H1 (cell line): ENCODE data around the gene DGAT2L6. TPM values are rescaled to one million over a fixed set of nuclear protein-coding genes. Genes with fewer than 3 reads are reported as not detected.

Experiments
- CTCF ChIA-PET: fragments of 300-600 bp; sonication (Branson Sonifier 250); formaldehyde crosslinking; loops from one replicate; lab custom pipeline; 2021; ENCODE audit not compliant: partially characterized antibody; lab: Charles Lee
- POLR2A ChIA-PET: fragments of 300-600 bp; sonication (Branson Sonifier 250); formaldehyde crosslinking; loops from one replicate; lab custom pipeline; 2021; ENCODE audit warnings: inconsistent platforms; ENCODE audit not compliant: partially characterized antibody; lab: Charles Lee
- DNase-seq, 2 experiments: peaks; one replicate each; pipeline versions ENCODE4 v3.0.0 to v3.0.0-alpha.2; 2010 to 2022; ENCODE audit warnings: low spot score in 2 of 2, low read depth in 1 of 2, mixed read lengths in 1 of 2
- FAIRE-seq: peaks from 2 replicates; lab custom pipeline; 2011; peaks lifted over from hg19 to GRCh38; lab: Jason Lieb, UNC
- H2AFZ ChIP-seq: 2 replicates; pipeline ENCODE4 v1.8.1; 2012; ENCODE audit warnings: low read length, inconsistent platforms
- H2AK5ac ChIP-seq: 2 replicates; pipeline ENCODE4 v1.6.1; 2013; ENCODE audit warnings: low read depth, low read length
- H2BK120ac ChIP-seq: replicated peaks from 2 replicates; pipeline ENCODE3; 2013; ENCODE audit warnings: low read depth, low read length, inconsistent platforms
- H2BK12ac ChIP-seq: 2 replicates; pipeline ENCODE4 v1.6.1; 2013; ENCODE audit warnings: low read depth, low read length
- H2BK15ac ChIP-seq: 2 replicates; pipeline ENCODE4 v1.6.1; 2013; ENCODE audit warnings: low read length
- H2BK20ac ChIP-seq: 2 replicates; pipeline ENCODE4 v1.6.1; 2013; ENCODE audit warnings: low read length
- H2BK5ac ChIP-seq: 2 replicates; pipeline ENCODE4 v1.6.1; 2013; ENCODE audit warnings: low read depth, low read length
- H3K14ac ChIP-seq: 2 replicates; pipeline ENCODE4 v1.6.1; 2013; ENCODE audit warnings: inconsistent platforms; ENCODE audit not compliant: insufficient read length
- H3K18ac ChIP-seq: 2 replicates; pipeline ENCODE4 v1.6.1; 2013; ENCODE audit warnings: low read length; ENCODE audit errors: extremely low read depth
- H3K23ac ChIP-seq: 2 replicates; pipeline ENCODE4 v1.6.1; 2013; ENCODE audit warnings: inconsistent platforms; ENCODE audit not compliant: insufficient read length
- H3K23me2 ChIP-seq: 2 replicates; pipeline ENCODE4 v1.6.1; 2013; ENCODE audit warnings: low read depth, low read length
- H3K27ac ChIP-seq: 2 replicates; pipeline ENCODE4 v1.6.1; 2011; ENCODE audit warnings: low read depth, low read length, inconsistent platforms
- H3K27me3 ChIP-seq, 4 experiments: replicated peaks in 1 of 4; 1 replicate in 1 of 4; 2 replicates in 3 of 4; pipeline versions ENCODE4 v1.6.1 to v1.8.1; 2011 to 2013; ENCODE audit warnings: low read length in 3 of 4, mild to moderate bottlenecking in 3 of 4, inconsistent platforms in 2 of 4, mixed read lengths in 2 of 4, moderate library complexity in 1 of 4; ENCODE audit not compliant: control insufficient read depth in 3 of 4, insufficient read depth in 3 of 4; ENCODE audit errors: extremely low read depth in 1 of 4
- H3K36me3 ChIP-seq, 4 experiments: 2 replicates each; pipeline versions ENCODE4 v1.6.1 to v1.8.1; 2011 to 2013; ENCODE audit warnings: mild to moderate bottlenecking in 4 of 4, low read length in 3 of 4, moderate library complexity in 2 of 4, control low read depth in 1 of 4, inconsistent platforms in 1 of 4; ENCODE audit not compliant: insufficient read depth in 4 of 4, control insufficient read depth in 2 of 4
- H3K4ac ChIP-seq: replicated peaks from 2 replicates; pipeline ENCODE3; 2013; ENCODE audit warnings: low read length, low read depth, mixed read lengths, inconsistent platforms; ENCODE audit not compliant: insufficient read length
- H3K4me1 ChIP-seq, 4 experiments: replicated peaks in 1 of 4; 1 replicate in 1 of 4; 2 replicates in 3 of 4; pipeline versions ENCODE4 v1.6.1 to v1.8.1; 2011 to 2013; ENCODE audit warnings: low read length in 3 of 4, inconsistent platforms in 2 of 4, mixed read lengths in 1 of 4; ENCODE audit not compliant: insufficient read depth in 4 of 4, control insufficient read depth in 3 of 4
- H3K4me2 ChIP-seq, 2 experiments: 2 replicates each; pipeline versions ENCODE4 v1.6.1 to v1.8.1; 2011 to 2013; ENCODE audit warnings: low read depth in 2 of 2, low read length in 2 of 2, control low read depth in 1 of 2, inconsistent platforms in 1 of 2, mild to moderate bottlenecking in 1 of 2; ENCODE audit not compliant: insufficient read depth in 1 of 2
- H3K4me3 ChIP-seq, 4 experiments: fragments of 200-600, 300-600 bp in 1 of 4; sonication (generic), shearing (Covaris generic), sonication (Bioruptor Twin) in 1 of 4; 2 replicates each; pipeline versions ENCODE4 v1.5.1 to v1.8.1; 2011 to 2016; ENCODE audit warnings: low read length in 4 of 4, low read depth in 3 of 4, control low read depth in 2 of 4, inconsistent platforms in 2 of 4, mild to moderate bottlenecking in 2 of 4, mixed read lengths in 1 of 4, moderate library complexity in 1 of 4; ENCODE audit not compliant: insufficient read depth in 2 of 4; ENCODE audit errors: extremely low read depth in 1 of 4
- H3K56ac ChIP-seq: replicated peaks from 2 replicates; pipeline ENCODE3; 2013; ENCODE audit warnings: low read depth, mild to moderate bottlenecking, mixed read lengths, low read length, inconsistent platforms; ENCODE audit not compliant: insufficient read length
- H3K79me1 ChIP-seq: 2 replicates; pipeline ENCODE4 v1.6.1; 2013; ENCODE audit warnings: low read depth, low read length, control low read depth
- H3K79me2 ChIP-seq, 2 experiments: 2 replicates each; pipeline versions ENCODE4 v1.6.1 to v1.8.1; 2012 to 2013; ENCODE audit warnings: low read length in 2 of 2, mild to moderate bottlenecking in 2 of 2, inconsistent platforms in 1 of 2; ENCODE audit not compliant: insufficient read depth in 2 of 2, control insufficient read depth in 1 of 2
- H3K9ac ChIP-seq, 4 experiments: replicated peaks in 1 of 4; 1 replicate in 1 of 4; 2 replicates in 3 of 4; pipeline versions ENCODE4 v1.6.1 to v1.8.1; 2011 to 2013; ENCODE audit warnings: low read depth in 3 of 4, low read length in 3 of 4, control low read depth in 2 of 4, mild to moderate bottlenecking in 2 of 4, moderate library complexity in 2 of 4, inconsistent platforms in 1 of 4; ENCODE audit errors: extremely low read depth in 1 of 4
- H3K9me3 ChIP-seq, 2 experiments: 2 replicates each; pipeline versions ENCODE4 v1.6.1 to v1.8.1; 2012 to 2013; ENCODE audit warnings: mild to moderate bottlenecking in 2 of 2, moderate library complexity in 2 of 2, control low read depth in 1 of 2, inconsistent platforms in 1 of 2, low read depth in 1 of 2, low read length in 1 of 2, mixed read lengths in 1 of 2; ENCODE audit not compliant: insufficient read depth in 2 of 2
- H4K20me1 ChIP-seq, 2 experiments: replicated peaks in 1 of 2; 2 replicates each; pipeline versions ENCODE3 to v1.8.1; 2011 to 2013; ENCODE audit warnings: inconsistent platforms in 2 of 2, low read length in 2 of 2, mild to moderate bottlenecking in 1 of 2; ENCODE audit not compliant: insufficient read depth in 2 of 2, control insufficient read depth in 1 of 2
- H4K5ac ChIP-seq: 2 replicates; pipeline ENCODE4 v1.6.1; 2013; ENCODE audit warnings: low read length, low read depth, mixed read lengths, inconsistent platforms; ENCODE audit not compliant: insufficient read length
- H4K8ac ChIP-seq: 2 replicates; pipeline ENCODE4 v1.8.0; 2013; ENCODE audit warnings: mild to moderate bottlenecking, moderate library complexity, low read length, inconsistent platforms; ENCODE audit not compliant: insufficient read depth; ENCODE audit errors: extremely low read depth
- H4K91ac ChIP-seq: replicated peaks from 2 replicates; pipeline ENCODE3; 2013; ENCODE audit warnings: low read length, mixed read lengths, inconsistent platforms; ENCODE audit not compliant: insufficient read length
- CBX5 ChIP-seq: fragments of 300-800, 300-1000 bp; sonication (generic); IDR thresholded peaks from 2 replicates; pipeline ENCODE4 v1.7.1; 2016; ENCODE audit warnings: antibody characterized with exemption, low read length, low read depth
- GABPA ChIP-seq: IDR thresholded peaks from 2 replicates; pipeline ENCODE4 v1.6.1; 2011; ENCODE audit warnings: mild to moderate bottlenecking, low read length, moderate library complexity, borderline replicate concordance; ENCODE audit not compliant: insufficient read depth
- GTF2F1 ChIP-seq: IDR thresholded peaks from 2 replicates; pipeline ENCODE4 v1.6.1; 2012; ENCODE audit warnings: low read depth, low read length, improper control_type of control experiment, borderline replicate concordance
- NRF1 ChIP-seq: IDR thresholded peaks from 2 replicates; pipeline ENCODE4 v1.6.1; 2011; ENCODE audit warnings: mild to moderate bottlenecking, low read depth, low read length, improper control_type of control experiment
- RFX5 ChIP-seq: IDR thresholded peaks from 2 replicates; pipeline ENCODE4 v1.6.1; 2011; ENCODE audit warnings: low read depth, low read length, improper control_type of control experiment, borderline replicate concordance
- RNF2 ChIP-seq: fragments of 200-900, 300-1000 bp; sonication (generic); IDR thresholded peaks from 2 replicates; pipeline ENCODE4 v1.7.1; 2016; ENCODE audit warnings: borderline replicate concordance, low read depth, mild to moderate bottlenecking, antibody characterized with exemption, low read length; ENCODE audit not compliant: poor library complexity, severe bottlenecking; ENCODE audit errors: missing control alignments
- TAF1 ChIP-seq: IDR thresholded peaks from 2 replicates; pipeline ENCODE4 v1.6.1; 2011; ENCODE audit warnings: mild to moderate bottlenecking, low read depth, low read length
- TBP ChIP-seq: IDR thresholded peaks from 2 replicates; pipeline ENCODE4 v1.6.1; 2011; ENCODE audit warnings: low read depth, low read length, improper control_type of control experiment
- USF2 ChIP-seq: IDR thresholded peaks from 2 replicates; pipeline ENCODE4 v1.6.1; 2011; ENCODE audit warnings: low read length, improper control_type of control experiment
- YY1 ChIP-seq: IDR thresholded peaks from 2 replicates; pipeline ENCODE4 v1.6.1; 2011; ENCODE audit warnings: low read depth, mild to moderate bottlenecking, low read length
- WGBS, 2 experiments: shearing (Covaris generic) in 1 of 2; methylation state at CpG; one replicate each; pipeline versions ENCODE4 v1.1.6 to v1.1.7; 2013 to 2015; ENCODE audit warnings: low lambda C conversion rate in 2 of 2, mixed read lengths in 2 of 2, inconsistent platforms in 1 of 2, low coverage in 1 of 2, missing lambda C conversion rate in 1 of 2; ENCODE audit not compliant: insufficient replicate concordance in 2 of 2, insufficient coverage in 1 of 2, insufficient read length in 1 of 2; ENCODE audit errors: extremely low coverage in 1 of 2, missing lambda C conversion rate in 1 of 2; 5-methylcytosine and 5-hydroxymethylcytosine counted together
- long read RNA-seq, 2 experiments: library from RNA in 1 of 2; library from capped mRNA in 1 of 2; stranded (forward); transcript quantifications; one replicate each; pipeline ENCODE4 v2.0.0, GENCODE V29; 2021; ENCODE audit warnings: inconsistent platforms in 1 of 2
- polyA minus RNA-seq, 3 experiments: library from RNA; depleted of rRNA, polyadenylated mRNA; stranded (reverse); fragments of >200 nt; gene quantifications; 1 replicate in 2 of 3; 2 replicates in 1 of 3; pipeline ENCODE4 v1.2.3, GENCODE V29; 2011
- polyA plus RNA-seq, 7 experiments: library from polyadenylated mRNA; depleted of rRNA in 3 of 7; stranded (reverse) in 5 of 7; unstranded in 2 of 7; fragments of >200 nt in 5 of 7; fragments of 200-250 nt in 2 of 7; gene quantifications; 1 replicate in 5 of 7; 2 replicates in 1 of 7; 4 replicates in 1 of 7; pipeline versions ENCODE4 v1.2.1 to v1.2.3, GENCODE V29; 2011 to 2013; ENCODE audit warnings: missing spikeins in 2 of 7, mixed read lengths in 2 of 7
- total RNA-seq: library from RNA; stranded (reverse); fragmentation: NEBNext Ultra II Directional; extraction: Animal tissue kit (Norgen Biotek cat#: 25700); gene quantifications from 2 replicates; pipeline ENCODE4 v1.2.1, GENCODE V29; 2021

Gene DGAT2L6
- not detected in 2 replicates for total RNA-seq
- polyA plus RNA-seq (2011; rRNA removed): not detected in 2 replicates
- polyA plus RNA-seq (2011; cell fraction: cytosol; rRNA removed): not detected
- polyA plus RNA-seq (2011; cell fraction: nucleus; rRNA removed): not detected
- not detected in 4 replicates for polyA plus RNA-seq (2012, experiment 1 of 2)
- not detected for polyA plus RNA-seq (2012, experiment 2 of 2)
- polyA plus RNA-seq (2013, experiment 1 of 2): not detected
- not detected for polyA plus RNA-seq (2013, experiment 2 of 2)
- not detected in 2 replicates for polyA minus RNA-seq (2011; rRNA and poly(A)+ RNA removed)
- polyA minus RNA-seq (2011; cell fraction: cytosol; rRNA and poly(A)+ RNA removed): not detected
- not detected for polyA minus RNA-seq (2011; cell fraction: nucleus; rRNA and poly(A)+ RNA removed)
- long read RNA-seq, experiment 1, partial matches to known transcripts: 0 of 1 reads
- long read RNA-seq, experiment 1, other reads (novel, unspliced or antisense): 1 of 1 reads
- long read RNA-seq, experiment 2: 0 reads

- no peak within 1 kb of the TSS for H2BK5ac ChIP-seq
- no peaks in the 10 kb centered on the region for H3K23me2 ChIP-seq
- no peak within 1 kb of the TSS for H3K56ac ChIP-seq
- H3K23ac ChIP-seq: no peak within 1 kb of the TSS
- no peaks in the 10 kb centered on the region for H3K9me3 ChIP-seq
- H3K14ac ChIP-seq: no peak within 1 kb of the TSS
- H3K4me1 ChIP-seq: peaks cover 0 to 4% (median 2%) of the 10 kb centered on the region in 4 experiments; a peak in 3 of 7 replicates
- DNase-seq (no peak), FAIRE-seq (no peak)
- no peak within 1 kb of the TSS for H4K91ac ChIP-seq
- H4K5ac ChIP-seq: no peak within 1 kb of the TSS
- H2BK15ac ChIP-seq: no peak within 1 kb of the TSS
- H3K79me2 ChIP-seq: no peaks in the 10 kb centered on the region
- ChIA-PET POLR2A (no interaction called here), CTCF (no interaction called here)
- no peak within 1 kb of the TSS for H4K8ac ChIP-seq
- no peak within 1 kb of the TSS for H2AK5ac ChIP-seq
- H3K9ac ChIP-seq: no peak within 1 kb of the TSS
- no peak within 1 kb of the TSS; the same call in 1 of the 2 replicates for H3K18ac ChIP-seq
- H3K27ac ChIP-seq: no peak within 1 kb of the TSS
- no peaks in the 10 kb centered on the region for H4K20me1 ChIP-seq
- no peaks in the 10 kb centered on the region for H3K27me3 ChIP-seq
- H2AFZ ChIP-seq: no peak within 1 kb of the TSS
- H2BK20ac ChIP-seq: no peak within 1 kb of the TSS; the same call in 1 of the 2 replicates
- no peak within 1 kb of the TSS for H3K4ac ChIP-seq
- H3K4me2 ChIP-seq: no peak within 1 kb of the TSS
- WGBS, 2 experiments: 71% methylated on average over 7 of the region's 7 CpGs; no CpG with 5 or more reads in 1 of the 2 experiments
- H3K4me3 ChIP-seq: no peak within 1 kb of the TSS
- H3K36me3 ChIP-seq: no peaks in the 10 kb centered on the region
- H2BK120ac ChIP-seq: no peak within 1 kb of the TSS
- H2BK12ac ChIP-seq: no peak within 1 kb of the TSS
- no peaks in the 10 kb centered on the region for H3K79me1 ChIP-seq
- TF ChIP-seq TAF1 (no peak), RFX5 (no peak), NRF1 (no peak), GTF2F1 (no peak), USF2 (no peak), YY1 (no peak), CBX5 (no peak), GABPA (no peak), RNF2 (no peak), TBP (no peak)
These were observed at the start of gene DGAT2L6 for GRCh38 chrX:70176938-70177533. TSS of gene DGAT2L6 (plus strand) at chrX:70177483. CDS start at chrX:70177583, 100 bp downstream.
